SK-N-SH treated with all-trans-retinoic acid at 6 μM for 48 hours (cell line): ENCODE data around the gene ARHGEF33.

ENCODE experiments used
- TOX ChIP-seq: fragments of 250-450 bp; sonication (Bioruptor Pico); IDR thresholded peaks from 2 replicates; pipeline ENCODE4 v1.8.0; 2021; ENCODE audit warnings: mild to moderate bottlenecking, moderate library complexity, borderline replicate concordance
- ZFP30 ChIP-seq: fragments of 450-650 bp; formaldehyde crosslinking; IDR thresholded peaks from 2 replicates; pipeline ENCODE4 v1.5.0; 2022; ENCODE audit warnings: mild to moderate bottlenecking, moderate library complexity

DNA sequence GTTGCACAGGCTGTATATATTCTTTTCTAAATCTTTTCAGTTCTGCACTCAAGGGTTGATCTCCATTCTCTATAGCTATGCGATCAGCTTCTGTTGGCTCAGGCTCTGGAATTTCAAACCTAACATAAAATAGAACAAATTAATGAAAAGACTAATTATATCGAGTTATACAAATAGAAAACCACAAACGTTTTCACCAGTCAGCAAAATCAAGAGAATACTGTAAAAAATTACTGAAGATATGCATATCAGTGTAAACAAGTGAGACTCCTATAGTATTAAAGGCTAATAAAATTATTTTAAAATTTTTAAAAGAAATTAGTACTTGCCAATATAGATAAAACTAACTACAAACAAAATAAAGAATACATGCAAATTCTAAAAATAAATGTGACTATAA, 124.2 kb downstream of the ARHGEF33 start:
- TF ChIP-seq TOX: no peak
- no peak for TF ChIP-seq ZFP30 (CRISPR knock-in tag)
